ENCODE measurements around the gene NADK. TPM values are rescaled to one million over a fixed set of nuclear protein-coding genes. Genes with fewer than 3 reads are reported as not detected.

NADK gene
- total RNA-seq, 1 donor from 2014 or later: 90.1 TPM

- intact Hi-C loops (cut with DNase I): no loop called here
Measured at GRCh38 chr1:1794999-1795398, 16.7 kb upstream of the NADK start.

GRCh38 chr1:1793481-1794244 is 15.4 kb upstream of the NADK start:
- Histone ChIP-seq H3K27me3 (no peaks in the 10 kb centered on the region), H3K4me1 (peaks cover 9% of the 10 kb centered on the region), H3K9me3 (no peaks in the 10 kb centered on the region), H3K36me3 (peaks cover 0 to 75% of the 10 kb centered on the region in 2 donors), H3K4me3 (no peak overlapping the region), H3K27ac (no peak overlapping the region)
- TF ChIP-seq CTCF (IDR thresholded peaks at IDR 0.05) (no peak), POLR2AphosphoS5 (IDR thresholded peaks at IDR 0.05; ENCODE audit: insufficient read depth in 1 of 2, low read depth in 1 of 2) (no peak), POLR2A (IDR thresholded peaks at IDR 0.05) (no peak)
- intact Hi-C loops (cut with DNase I): no loop called here
- no peak for DNase-seq (ENCODE audit: extremely low spot score in 2 of 2)

More at GRCh38 chr1:1794999-1795398, 16.7 kb upstream of the NADK start:
- H3K36me3 ChIP-seq: peaks cover 0 to 62% of the 10 kb centered on the region in 2 donors
- TF ChIP-seq CTCF (IDR thresholded peaks at IDR 0.05) (no peak), POLR2AphosphoS5 (IDR thresholded peaks at IDR 0.05; ENCODE audit: insufficient read depth in 1 of 2, low read depth in 1 of 2) (no peak), POLR2A (IDR thresholded peaks at IDR 0.05) (no peak)
- peaks cover 14% of the 10 kb centered on the region for H3K4me1 ChIP-seq
- DNase-seq (ENCODE audit: extremely low spot score in 2 of 2): no peak
- no peaks in the 10 kb centered on the region for H3K9me3 ChIP-seq
- H3K27me3 ChIP-seq: no peaks in the 10 kb centered on the region
- H3K27ac ChIP-seq: no peak overlapping the region
- H3K4me3 ChIP-seq: no peak overlapping the region

GRCh38 chr1:1788646-1789431 is 10.6 kb upstream of the NADK start:
- intact Hi-C loops (cut with DNase I): no loop called here
- Histone ChIP-seq H3K27me3 (no peaks in the 10 kb centered on the region), H3K27ac (no peak overlapping the region), H3K36me3 (peaks cover 4 to 83% of the 10 kb centered on the region in 2 donors), H3K4me3 (no peak overlapping the region), H3K9me3 (no peaks in the 10 kb centered on the region), H3K4me1 (no peaks in the 10 kb centered on the region)
- TF ChIP-seq POLR2A (IDR thresholded peaks at IDR 0.05) (no peak), CTCF (IDR thresholded peaks at IDR 0.05) (no peak), POLR2AphosphoS5 (IDR thresholded peaks at IDR 0.05; ENCODE audit: insufficient read depth in 1 of 2, low read depth in 1 of 2) (no peak)
- DNase-seq (ENCODE audit: extremely low spot score in 2 of 2): no peak

- intact Hi-C loops (cut with DNase I): no loop called here
- Histone ChIP-seq H3K27me3 (no peaks in the 10 kb centered on the region), H3K4me3 (no peak overlapping the region), H3K36me3 (peaks cover 4 to 83% of the 10 kb centered on the region in 2 donors), H3K9me3 (no peaks in the 10 kb centered on the region), H3K27ac (no peak overlapping the region), H3K4me1 (peaks cover 4% of the 10 kb centered on the region)
- no peak for DNase-seq (ENCODE audit: extremely low spot score in 2 of 2)
- no peak for TF ChIP-seq CTCF (IDR thresholded peaks at IDR 0.05)
- no peak for TF ChIP-seq POLR2A (IDR thresholded peaks at IDR 0.05)
- TF ChIP-seq POLR2AphosphoS5 (IDR thresholded peaks at IDR 0.05; ENCODE audit: insufficient read depth in 1 of 2, low read depth in 1 of 2): no peak
Measured at GRCh38 chr1:1788136-1788535, 9.9 kb upstream of the NADK start.

All from vagina (tissue), 2 donors.